ENCODE measurements around the gene GJB1.

The GJB1 gene

GRCh38 chrX:71215338-71215912 lies 7.6 kb upstream of the GJB1 start:
- no peak for DNase-seq

- no peak for DNase-seq
Observed at GRCh38 chrX:71216485-71216884, 6.5 kb upstream of the GJB1 start.

- no peak for DNase-seq
Observed at GRCh38 chrX:71217298-71217697, 5.7 kb upstream of the GJB1 start.

- DNase-seq: no peak
Observed at GRCh38 chrX:71221145-71221544, 1.9 kb upstream of the GJB1 start.

GRCh38 chrX:71224098-71224708 lies 1.2 kb downstream of the GJB1 start:
- DNase-seq: no peak

- DNase-seq: no peak
Observed at GRCh38 chrX:71225009-71225408, 2.0 kb downstream of the GJB1 start.

GRCh38 chrX:71225676-71226075 lies 2.7 kb downstream of the GJB1 start:
- DNase-seq: no peak

GRCh38 chrX:71227370-71228062 lies 4.5 kb downstream of the GJB1 start:
- no peak for DNase-seq

- DNase-seq: no peak
Observed at GRCh38 chrX:71228063-71228642, 5.1 kb downstream of the GJB1 start.

- no peak for DNase-seq
Observed at GRCh38 chrX:71235482-71235881, 12.5 kb downstream of the GJB1 start.

GRCh38 chrX:71236836-71237235 lies 13.8 kb downstream of the GJB1 start:
- no peak for DNase-seq

GRCh38 chrX:71239781-71240180 lies 16.8 kb downstream of the GJB1 start:
- DNase-seq: no peak

- DNase-seq: no peak
Observed at GRCh38 chrX:71241301-71241700, 18.3 kb downstream of the GJB1 start.

GRCh38 chrX:71244359-71245128 lies 21.5 kb downstream of the GJB1 start:
- DNase-seq: no peak

GRCh38 chrX:71245159-71245558 lies 22.1 kb downstream of the GJB1 start:
- no peak for DNase-seq

GRCh38 chrX:71250841-71251240 lies 27.8 kb downstream of the GJB1 start:
- DNase-seq: no peak

- no peak for DNase-seq
Observed at GRCh38 chrX:71251466-71251973, 28.5 kb downstream of the GJB1 start.

GRCh38 chrX:71252221-71252620 lies 29.2 kb downstream of the GJB1 start:
- DNase-seq: no peak

GRCh38 chrX:71253253-71254091 lies 30.4 kb downstream of the GJB1 start:
- DNase-seq: peak; percentile 44

GRCh38 chrX:71254092-71254963 lies 31.3 kb downstream of the GJB1 start, which contains the start of gene ZMYM3:
TSS of gene ZMYM3 (minus strand) at chrX:71254140. CDS start at chrX:71253255, 885 bp downstream.
- peak; percentile 86 for DNase-seq

- no peak for DNase-seq
Observed at GRCh38 chrX:71256051-71256450, 33.0 kb downstream of the GJB1 start.
